Thoracic aorta (tissue), 2 donors: Measurements from ENCODE around the gene TP53I13. TPM values are rescaled to one million over a fixed set of nuclear protein-coding genes. Genes with fewer than 3 reads are reported as not detected.

Source experiments
- ATAC-seq: fragments of 150-250 bp; one replicate; pipeline ENCODE4 v1.8.0; 2017; ENCODE audit warnings: low read depth; ENCODE audit not compliant: insufficient number of reproducible peaks, low FRiP score
- DNase-seq: peaks from one replicate; pipeline ENCODE4 v3.0.0-alpha.2; 2020; ENCODE audit warnings: low spot score
- H3K27ac ChIP-seq, 2 donors: fragments of 200-600 bp; sonication (generic); 1 replicate in 1 of 2; 2 replicates in 1 of 2; pipeline ENCODE4 v1.5.1; 2016; ENCODE audit warnings: mild to moderate bottlenecking in 2 of 2, moderate library complexity in 2 of 2
- H3K27me3 ChIP-seq: fragments of 200-600 bp; sonication (generic); replicated peaks from 2 replicates; pipeline ENCODE4 v1.6.0; 2016; ENCODE audit warnings: mild to moderate bottlenecking; ENCODE audit not compliant: insufficient read depth
- H3K36me3 ChIP-seq: fragments of 200-600 bp; sonication (generic); one replicate; pipeline ENCODE4 v1.5.1; 2016
- H3K4me1 ChIP-seq, 2 donors: fragments of 200-600 bp; sonication (generic); 1 replicate in 1 of 2; 2 replicates in 1 of 2; pipeline versions ENCODE4 v1.5.1 to v1.6.0; 2016; ENCODE audit warnings: low read depth in 2 of 2, mild to moderate bottlenecking in 1 of 2; ENCODE audit not compliant: control insufficient read depth in 1 of 2
- H3K4me3 ChIP-seq: fragments of 200-600 bp; sonication (generic); 2 replicates; pipeline ENCODE4 v1.5.1; 2016; ENCODE audit warnings: mild to moderate bottlenecking
- H3K9me3 ChIP-seq: fragments of 200-600 bp; sonication (generic); 2 replicates; pipeline ENCODE4 v1.5.1; 2016
- total RNA-seq, 2 donors: library from RNA; depleted of rRNA; stranded (reverse); fragments of >200 nt; gene quantifications; one replicate each; pipeline versions ENCODE4 v1.1.0 to v1.2.3, GENCODE V29; 2016
- TF ChIP-seq, protein P1 (sequence below): fragments of 200-600 bp; sonication (generic); IDR thresholded peaks from one replicate; pipeline ENCODE4 v1.5.1; 2019; ENCODE audit warnings: antibody characterized with exemption

The TP53I13 gene
- total RNA-seq, 2 donors from 2014 or later, result 54.4 to 92.6 TPM

DNA sequence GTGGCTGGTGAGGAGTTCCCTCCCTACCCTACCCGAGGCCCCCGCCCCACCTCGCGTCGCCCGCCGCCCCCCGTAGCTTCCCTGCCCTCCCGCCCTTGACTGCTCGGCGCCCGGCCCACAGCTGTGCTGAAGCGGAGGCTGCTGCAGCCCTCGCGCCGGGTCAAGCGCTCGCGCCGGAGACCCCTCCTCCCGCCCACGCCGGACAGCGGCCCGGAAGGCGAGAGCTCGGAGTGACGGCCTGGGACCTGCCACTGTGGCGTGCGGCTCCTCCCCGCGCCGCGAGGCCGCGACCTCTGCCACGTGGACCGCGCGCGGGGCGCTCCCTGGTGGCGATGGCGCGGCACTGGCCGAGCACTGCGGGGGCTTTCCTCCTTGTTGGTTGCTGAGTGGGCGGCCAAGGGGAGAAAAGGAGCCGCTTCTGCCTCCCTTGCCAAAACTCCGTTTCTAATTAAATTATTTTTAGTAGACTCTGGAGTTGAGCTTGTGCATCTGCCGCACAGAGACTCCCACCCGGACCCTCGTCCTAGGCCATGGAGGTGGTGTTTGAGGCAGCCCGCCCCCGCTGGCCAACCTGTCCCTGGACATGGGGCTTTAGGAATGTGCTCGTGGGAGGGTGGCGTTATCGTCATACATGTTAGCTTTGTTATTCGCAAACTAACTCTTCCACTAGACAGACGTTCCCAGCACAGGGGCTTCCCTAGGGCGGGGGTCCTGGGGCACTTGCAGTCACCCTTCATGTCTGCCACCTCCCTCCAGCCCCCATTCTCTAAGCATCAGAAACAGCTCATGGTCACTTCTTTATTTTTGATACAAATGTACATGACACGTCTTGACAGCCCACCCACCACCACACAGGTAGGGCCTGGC, 4.4 kb downstream of the TP53I13 start:
- H3K9me3 ChIP-seq, result no peaks in the 10 kb centered on the region
- peak overlapping the region in 1 of 2 donors; percentile 17 for H3K27ac ChIP-seq
- peak overlapping the region; percentile 70 for H3K4me3 ChIP-seq
- peaks cover 28% of the 10 kb centered on the region for H3K36me3 ChIP-seq
- DNase-seq (no peak), ATAC-seq (no peak)
- peaks cover 9 to 52% of the 10 kb centered on the region in 2 donors for H3K4me1 ChIP-seq
- no peaks in the 10 kb centered on the region for H3K27me3 ChIP-seq
- TF ChIP-seq, protein P1, sequence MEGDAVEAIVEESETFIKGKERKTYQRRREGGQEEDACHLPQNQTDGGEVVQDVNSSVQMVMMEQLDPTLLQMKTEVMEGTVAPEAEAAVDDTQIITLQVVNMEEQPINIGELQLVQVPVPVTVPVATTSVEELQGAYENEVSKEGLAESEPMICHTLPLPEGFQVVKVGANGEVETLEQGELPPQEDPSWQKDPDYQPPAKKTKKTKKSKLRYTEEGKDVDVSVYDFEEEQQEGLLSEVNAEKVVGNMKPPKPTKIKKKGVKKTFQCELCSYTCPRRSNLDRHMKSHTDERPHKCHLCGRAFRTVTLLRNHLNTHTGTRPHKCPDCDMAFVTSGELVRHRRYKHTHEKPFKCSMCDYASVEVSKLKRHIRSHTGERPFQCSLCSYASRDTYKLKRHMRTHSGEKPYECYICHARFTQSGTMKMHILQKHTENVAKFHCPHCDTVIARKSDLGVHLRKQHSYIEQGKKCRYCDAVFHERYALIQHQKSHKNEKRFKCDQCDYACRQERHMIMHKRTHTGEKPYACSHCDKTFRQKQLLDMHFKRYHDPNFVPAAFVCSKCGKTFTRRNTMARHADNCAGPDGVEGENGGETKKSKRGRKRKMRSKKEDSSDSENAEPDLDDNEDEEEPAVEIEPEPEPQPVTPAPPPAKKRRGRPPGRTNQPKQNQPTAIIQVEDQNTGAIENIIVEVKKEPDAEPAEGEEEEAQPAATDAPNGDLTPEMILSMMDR, result peak; percentile 77

DNA sequence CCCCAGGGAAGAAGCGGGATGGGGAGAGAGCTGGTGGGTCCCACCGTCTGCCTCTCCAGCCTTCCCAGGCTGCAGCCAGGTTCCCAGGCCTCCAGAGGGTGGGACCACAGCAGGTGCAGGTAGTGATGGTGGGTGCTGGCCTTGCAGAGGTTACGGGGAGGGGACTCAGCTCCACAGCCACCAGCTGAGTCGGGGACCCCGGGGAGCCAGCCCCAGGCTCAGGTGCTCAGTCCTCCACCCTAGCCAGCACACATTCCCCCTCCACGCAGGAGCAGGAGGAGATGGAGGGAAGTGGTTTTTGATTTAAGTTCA, 5.0 kb downstream of the TP53I13 start:
- H3K27me3 ChIP-seq, result no peaks in the 10 kb centered on the region
- no peak overlapping the region for H3K4me3 ChIP-seq
- ATAC-seq (no peak), DNase-seq (no peak)
- TF ChIP-seq, protein P1, result no peak
- no peaks in the 10 kb centered on the region for H3K9me3 ChIP-seq
- H3K4me1 ChIP-seq, result peaks cover 9 to 55% of the 10 kb centered on the region in 2 donors
- no peak overlapping the region for H3K27ac ChIP-seq
- H3K36me3 ChIP-seq, result peaks cover 28% of the 10 kb centered on the region

DNA sequence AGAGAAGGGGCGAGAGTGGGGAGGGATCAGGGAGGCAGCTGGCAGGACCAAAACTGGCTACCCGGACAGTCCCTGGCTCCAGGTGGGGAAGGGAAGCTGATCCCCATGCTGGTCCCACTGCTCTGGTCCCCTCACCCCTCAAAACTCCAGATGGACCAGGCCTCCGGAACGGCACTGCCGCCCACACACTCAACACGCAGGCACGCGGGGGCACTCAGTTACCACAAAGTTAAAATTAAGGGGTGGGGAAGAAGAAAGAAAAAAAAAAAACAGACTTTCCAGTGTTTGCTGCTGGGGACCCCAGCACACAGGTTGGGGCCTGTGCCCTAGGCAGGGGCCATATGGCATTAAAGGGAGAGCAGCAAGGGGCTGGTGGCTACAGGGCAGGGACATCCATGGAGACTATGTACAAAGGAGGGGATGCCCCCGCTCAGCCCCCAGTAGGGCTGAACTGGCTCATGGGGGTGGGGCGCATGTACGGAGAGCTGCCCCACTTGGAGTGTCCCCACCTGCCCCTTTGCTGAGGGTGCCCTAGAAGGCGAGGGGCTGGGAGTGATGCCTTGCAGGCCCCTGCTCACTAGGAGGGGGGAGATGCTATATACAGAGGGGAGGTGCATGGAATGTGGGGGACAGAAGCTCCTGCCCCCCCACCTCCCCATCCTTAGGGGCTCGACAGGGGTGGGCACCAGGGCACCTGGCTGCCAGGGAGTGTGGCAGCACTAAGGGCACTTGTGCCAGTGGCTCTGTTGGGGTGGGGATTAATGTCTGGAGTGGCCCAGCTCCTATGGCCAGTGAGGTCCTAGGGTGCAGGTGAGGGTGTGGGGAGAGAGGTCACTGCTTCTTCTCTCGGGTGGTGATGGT, 5.6 kb downstream of the TP53I13 start:
- no peak overlapping the region for H3K4me3 ChIP-seq
- TF ChIP-seq, protein P1, result no peak
- H3K27me3 ChIP-seq, result no peaks in the 10 kb centered on the region
- peaks cover 8 to 52% of the 10 kb centered on the region in 2 donors for H3K4me1 ChIP-seq
- no peak overlapping the region for H3K27ac ChIP-seq
- H3K9me3 ChIP-seq, result no peaks in the 10 kb centered on the region
- peaks cover 28% of the 10 kb centered on the region for H3K36me3 ChIP-seq
- DNase-seq (no peak), ATAC-seq (no peak)

DNA sequence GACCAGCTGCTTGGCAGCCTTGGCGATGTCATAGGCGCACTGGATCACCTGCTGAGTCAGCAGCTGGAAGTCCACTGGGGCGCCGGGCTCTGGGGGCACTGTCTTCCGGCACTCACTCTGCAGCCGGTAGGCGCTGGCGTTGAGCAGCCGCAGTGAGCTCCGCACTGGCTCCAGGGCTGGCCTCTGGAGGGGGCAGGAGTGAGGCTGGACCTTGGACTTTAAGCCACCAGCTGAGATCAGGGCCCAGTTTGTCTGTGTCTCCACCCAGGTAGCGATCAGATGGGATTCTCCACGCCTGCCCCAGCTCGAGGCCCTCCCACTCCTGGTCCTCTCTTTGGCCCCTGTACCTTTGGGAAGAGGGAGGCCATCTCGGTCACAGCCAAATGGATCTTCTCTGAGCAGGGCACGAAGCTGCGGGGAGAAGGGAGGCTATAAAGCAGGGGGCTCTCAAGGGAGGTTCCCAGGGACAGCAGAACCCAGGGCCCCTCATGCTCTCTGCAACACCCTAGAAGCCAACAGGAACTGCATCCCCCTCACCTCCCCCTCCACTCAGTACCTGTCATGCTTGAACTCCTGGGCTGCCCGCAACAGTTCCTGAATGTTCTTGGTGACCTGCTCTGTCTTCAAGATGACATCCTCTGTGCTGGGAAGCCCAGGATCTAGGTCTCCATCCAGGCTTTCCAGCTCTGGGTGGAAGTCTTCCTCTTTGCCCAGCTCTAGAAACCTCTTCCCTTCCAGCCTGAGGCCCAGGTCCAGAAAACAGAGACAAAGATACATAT, 6.4 kb downstream of the TP53I13 start:
- Histone ChIP-seq H3K27me3 (no peaks in the 10 kb centered on the region), H3K9me3 (no peaks in the 10 kb centered on the region), H3K36me3 (peaks cover 28% of the 10 kb centered on the region), H3K27ac (no peak overlapping the region), H3K4me1 (peaks cover 3 to 44% of the 10 kb centered on the region in 2 donors), H3K4me3 (no peak overlapping the region)
- no peak for ATAC-seq
- DNase-seq, result no peak
- TF ChIP-seq, protein P1, result no peak
